Dendritic cell treated with granulocyte-macrophage colony-stimulating factor and Interleukin-4, amounts not matched to agents 40 ng/mL and 50 ng/mL, for 4 days (primary cell): Measurements from ENCODE around the gene MLLT1.

ENCODE experiments used
- H3K27ac Mint-ChIP-seq: one replicate; pipeline ENCODE4 v1.8.0; 2022; ENCODE audit warnings: mild to moderate bottlenecking, mixed read lengths
- H3K27me3 Mint-ChIP-seq: one replicate; pipeline ENCODE4 v1.8.0; 2022; ENCODE audit warnings: mild to moderate bottlenecking, mixed read lengths
- H3K36me3 Mint-ChIP-seq: one replicate; pipeline ENCODE4 v1.8.0; 2022; ENCODE audit warnings: low read depth, mixed read lengths
- H3K4me1 Mint-ChIP-seq: one replicate; pipeline ENCODE4 v1.8.0; 2022; ENCODE audit warnings: low read depth, mixed read lengths
- H3K4me3 Mint-ChIP-seq: one replicate; pipeline ENCODE4 v1.8.0; 2022; ENCODE audit warnings: mild to moderate bottlenecking, moderate library complexity, mixed read lengths
- H3K9me3 Mint-ChIP-seq: one replicate; pipeline ENCODE4 v1.8.0; 2022; ENCODE audit warnings: mixed read lengths
- intact Hi-C: fragments of 100-400 bp; cut with micrococcal nuclease; formaldehyde crosslinking; loops from one replicate; pipeline ENCODE4 v1.15.0; 2022

Gene MLLT1

DNA sequence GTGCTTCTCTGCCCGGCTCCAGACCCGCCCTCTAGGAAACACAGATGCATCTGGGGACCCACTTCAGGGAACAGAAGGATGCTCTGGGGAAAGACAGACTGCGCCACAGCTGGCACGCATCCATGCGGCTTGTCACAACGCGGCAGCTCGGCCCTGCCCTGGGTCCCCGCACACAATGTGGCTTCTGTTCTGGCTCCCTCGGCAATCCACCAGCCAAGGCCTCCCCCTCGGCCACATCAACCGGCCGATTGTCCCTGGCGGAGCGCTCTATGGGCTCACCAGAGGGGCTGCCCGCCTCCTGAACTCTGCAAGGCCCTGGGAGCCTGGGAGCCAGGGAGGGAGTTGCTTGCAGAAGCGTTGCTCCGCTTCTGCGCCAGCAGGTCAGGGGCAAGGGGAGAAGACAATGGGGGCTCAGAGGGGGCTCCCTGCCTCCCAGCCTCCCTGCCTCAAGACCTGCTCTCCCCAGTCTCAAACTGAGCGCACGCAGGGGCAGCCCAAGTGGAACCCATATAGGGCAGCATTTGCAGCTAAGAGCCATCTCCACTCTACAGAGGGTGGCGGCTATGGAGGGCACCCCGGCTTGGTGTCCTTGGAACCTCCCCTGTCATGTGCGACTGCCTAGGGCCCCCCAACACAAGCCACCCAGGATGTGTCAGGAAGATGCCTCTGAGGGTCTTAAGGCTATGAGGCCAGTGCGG lies 37.9 kb downstream of the MLLT1 start:
- Mint-ChIP-seq H3K4me3 (no peak overlapping the region), H3K36me3 (peaks cover 32% of the 10 kb centered on the region), H3K9me3 (no peaks in the 10 kb centered on the region), H3K27ac (peak overlapping the region; percentile 94), H3K4me1 (peaks cover 79% of the 10 kb centered on the region), H3K27me3 (no peaks in the 10 kb centered on the region)
- intact Hi-C loops = loop anchor here (5.0 kb wide), 1 partner anchor 35 kb away; the partner anchor contains the start of gene MLLT1

DNA sequence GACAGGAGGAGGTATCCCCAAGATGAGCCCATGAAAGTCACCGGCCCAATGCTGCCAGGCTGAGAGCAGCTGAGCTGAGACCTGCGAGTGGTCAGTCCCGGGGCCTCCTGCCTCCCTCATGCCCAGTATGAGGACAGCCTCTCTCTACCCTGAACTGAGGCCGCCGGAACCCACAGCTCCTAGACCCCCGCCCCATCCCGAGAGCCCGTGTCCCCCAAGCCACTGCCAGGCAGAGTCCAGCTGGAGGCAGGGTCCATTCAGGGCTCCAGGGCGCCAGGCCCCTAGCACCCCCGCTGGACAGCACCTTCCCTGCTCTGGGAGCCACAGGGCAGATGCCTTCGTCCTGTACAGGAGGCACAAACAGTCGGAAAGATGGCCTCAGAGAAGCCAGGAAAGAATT lies 38.7 kb downstream of the MLLT1 start:
- H3K27me3 Mint-ChIP-seq = no peaks in the 10 kb centered on the region

DNA sequence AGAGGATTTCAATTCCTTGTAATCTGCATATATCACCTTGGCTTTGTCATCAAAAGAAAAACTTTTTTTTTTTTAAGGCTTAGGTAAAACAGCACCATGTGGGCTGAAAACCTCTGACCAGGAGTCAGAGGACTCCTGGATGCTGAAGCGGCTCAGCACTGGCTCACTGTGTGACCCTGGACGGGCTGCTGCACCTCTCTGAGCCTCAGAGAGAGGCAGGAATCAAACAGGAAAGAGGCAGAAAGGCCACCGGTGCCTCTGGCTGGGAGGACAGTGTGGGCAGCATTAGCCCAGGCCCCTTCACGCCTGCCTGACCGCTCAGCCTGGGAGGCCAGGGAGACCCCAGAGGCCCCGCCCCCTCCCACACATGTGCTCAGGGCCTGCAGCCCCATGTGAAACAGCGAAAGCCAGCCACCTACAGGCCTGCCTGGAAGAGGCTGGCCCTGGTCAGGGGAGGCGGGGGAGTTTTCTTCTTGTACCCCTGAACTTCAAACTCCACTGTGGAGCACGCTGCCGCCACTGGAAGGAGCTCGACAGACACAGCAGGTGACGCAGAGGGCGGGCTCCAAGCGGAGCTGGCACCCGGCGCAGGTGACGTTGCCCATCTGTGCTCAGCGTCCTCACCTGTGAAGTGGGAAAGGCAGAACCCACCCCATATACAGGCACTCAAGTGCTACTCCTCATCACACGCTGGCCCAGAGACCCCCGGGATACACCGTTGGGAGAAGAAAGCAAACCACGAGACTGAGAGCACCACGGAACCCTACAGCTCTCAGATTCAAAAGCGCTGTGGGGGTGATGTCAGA lies 39.7 kb downstream of the MLLT1 start:
- H3K4me3 Mint-ChIP-seq = no peak overlapping the region
- intact Hi-C loops = loop anchor here (5.0 kb wide), 1 partner anchor 37 kb away; the partner anchor contains the start of gene MLLT1
- H3K4me1 Mint-ChIP-seq = peaks cover 84% of the 10 kb centered on the region
- H3K27me3 Mint-ChIP-seq = no peaks in the 10 kb centered on the region
- peaks cover 21% of the 10 kb centered on the region for H3K36me3 Mint-ChIP-seq
- no peaks in the 10 kb centered on the region for H3K9me3 Mint-ChIP-seq
- H3K27ac Mint-ChIP-seq = peak overlapping the region; percentile 26

More for the DNA sequence above, 38.7 kb downstream of the MLLT1 start:
- Mint-ChIP-seq H3K27ac (peak overlapping the region; percentile 27), H3K9me3 (no peaks in the 10 kb centered on the region), H3K4me1 (peaks cover 79% of the 10 kb centered on the region), H3K4me3 (no peak overlapping the region), H3K36me3 (peaks cover 26% of the 10 kb centered on the region)
- intact Hi-C loops = loop anchor here (5.0 kb wide), 1 partner anchor 36 kb away; the partner anchor contains the start of gene MLLT1

DNA sequence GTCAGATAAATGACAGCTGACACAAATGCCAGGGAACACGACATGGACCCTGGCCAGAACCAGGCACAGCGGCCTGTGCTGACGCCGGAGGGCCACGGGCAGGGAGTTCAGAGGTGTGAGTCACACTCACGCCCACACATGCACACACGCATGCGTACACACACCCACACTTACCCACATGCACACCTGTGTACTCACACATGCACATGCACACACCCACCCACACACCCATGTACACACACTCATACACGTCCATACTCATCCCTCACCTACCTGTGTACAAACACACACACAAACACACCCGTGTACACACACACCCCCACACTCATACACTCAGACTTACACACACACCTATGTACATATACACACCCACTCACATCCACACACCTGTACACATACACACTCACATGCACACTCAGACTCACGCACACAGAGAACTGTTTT lies 40.4 kb downstream of the MLLT1 start:
- peak overlapping the region; percentile 40 for H3K27ac Mint-ChIP-seq
- no peaks in the 10 kb centered on the region for H3K9me3 Mint-ChIP-seq
- intact Hi-C loops = no loop called here
- peaks cover 17% of the 10 kb centered on the region for H3K36me3 Mint-ChIP-seq
- H3K27me3 Mint-ChIP-seq = no peaks in the 10 kb centered on the region
- H3K4me1 Mint-ChIP-seq = peaks cover 86% of the 10 kb centered on the region
- no peak overlapping the region for H3K4me3 Mint-ChIP-seq

- Mint-ChIP-seq H3K27me3 (no peaks in the 10 kb centered on the region), H3K27ac (peak overlapping the region; percentile 40), H3K4me1 (peaks cover 86% of the 10 kb centered on the region), H3K9me3 (no peaks in the 10 kb centered on the region), H3K36me3 (peaks cover 15% of the 10 kb centered on the region), H3K4me3 (no peak overlapping the region)
- intact Hi-C loops = no loop called here
Measured at GRCh38 chr19:6238643-6239281, 41.0 kb downstream of the MLLT1 start.

GRCh38 chr19:6238256-6238642 lies 41.5 kb downstream of the MLLT1 start:
- intact Hi-C loops = no loop called here
- peaks cover 86% of the 10 kb centered on the region for H3K4me1 Mint-ChIP-seq
- no peaks in the 10 kb centered on the region for H3K9me3 Mint-ChIP-seq
- no peak overlapping the region for H3K4me3 Mint-ChIP-seq
- peaks cover 15% of the 10 kb centered on the region for H3K36me3 Mint-ChIP-seq
- no peaks in the 10 kb centered on the region for H3K27me3 Mint-ChIP-seq
- peak overlapping the region; percentile 40 for H3K27ac Mint-ChIP-seq

- peaks cover 83% of the 10 kb centered on the region for H3K4me1 Mint-ChIP-seq
- no peaks in the 10 kb centered on the region for H3K9me3 Mint-ChIP-seq
- H3K36me3 Mint-ChIP-seq = peaks cover 15% of the 10 kb centered on the region
- no peak overlapping the region for H3K4me3 Mint-ChIP-seq
- peak overlapping the region; percentile 21 for H3K27ac Mint-ChIP-seq
- intact Hi-C loops = no loop called here
- H3K27me3 Mint-ChIP-seq = no peaks in the 10 kb centered on the region
Measured at GRCh38 chr19:6236310-6237291, 43.2 kb downstream of the MLLT1 start.

DNA sequence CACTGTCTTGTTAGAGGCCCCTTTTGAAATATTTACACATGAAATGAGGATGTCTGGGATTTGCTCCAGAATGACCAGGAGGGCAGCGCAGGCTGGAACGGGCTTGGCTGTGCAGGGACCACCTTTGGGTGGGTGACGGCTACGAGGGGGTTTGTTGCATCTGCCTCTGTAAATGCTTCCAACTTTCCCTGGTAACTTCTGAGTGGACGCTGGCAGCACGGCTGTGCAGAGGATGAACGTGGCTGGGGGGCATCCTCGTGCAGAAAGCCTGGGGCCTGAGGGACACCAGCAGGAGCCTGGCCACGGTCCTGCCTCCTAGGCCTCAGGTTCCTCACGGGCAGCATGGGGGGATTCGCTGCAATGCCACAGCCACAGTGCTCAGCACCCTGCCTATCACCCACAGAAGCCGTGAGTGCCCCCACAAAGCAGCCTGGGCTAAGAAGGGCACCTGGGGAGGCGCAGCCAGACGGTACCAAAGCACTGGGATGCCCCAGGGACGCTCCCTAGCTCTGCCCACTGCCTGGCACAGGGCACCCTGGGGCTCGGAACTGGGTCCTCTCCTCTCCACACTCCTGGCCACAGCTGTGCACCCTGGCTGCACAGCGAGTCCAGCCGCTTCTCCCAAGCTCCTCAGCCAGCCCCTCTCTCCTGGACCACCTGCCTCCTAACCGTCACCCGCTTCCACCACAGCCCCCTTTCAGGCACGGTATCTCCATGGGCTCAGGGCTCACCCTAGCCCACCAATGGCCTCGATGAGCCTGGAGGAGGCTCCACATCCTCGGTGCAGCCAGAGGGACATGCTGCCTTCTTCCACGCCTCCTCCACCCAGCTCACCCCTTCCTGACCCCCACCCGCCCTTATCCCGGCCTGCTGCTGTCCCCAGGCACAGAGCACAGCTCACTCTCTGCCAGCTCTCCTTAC lies 44.5 kb downstream of the MLLT1 start:
- Mint-ChIP-seq H3K4me3 (no peak overlapping the region), H3K4me1 (peaks cover 84% of the 10 kb centered on the region), H3K9me3 (no peaks in the 10 kb centered on the region), H3K27ac (peak overlapping the region; percentile 21), H3K27me3 (no peaks in the 10 kb centered on the region), H3K36me3 (peaks cover 25% of the 10 kb centered on the region)
- intact Hi-C loops = no loop called here

- Mint-ChIP-seq H3K27ac (no peak overlapping the region), H3K9me3 (no peaks in the 10 kb centered on the region), H3K36me3 (peaks cover 29% of the 10 kb centered on the region), H3K4me1 (peaks cover 81% of the 10 kb centered on the region), H3K4me3 (no peak overlapping the region), H3K27me3 (no peaks in the 10 kb centered on the region)
- intact Hi-C loops = no loop called here
Measured at GRCh38 chr19:6234527-6234926, 45.2 kb downstream of the MLLT1 start.

GRCh38 chr19:6233827-6234511 lies 45.8 kb downstream of the MLLT1 start:
- H3K27me3 Mint-ChIP-seq = no peaks in the 10 kb centered on the region
- peaks cover 81% of the 10 kb centered on the region for H3K4me1 Mint-ChIP-seq
- H3K36me3 Mint-ChIP-seq = peaks cover 30% of the 10 kb centered on the region
- peak overlapping the region; percentile 11 for H3K27ac Mint-ChIP-seq
- intact Hi-C loops = no loop called here
- H3K9me3 Mint-ChIP-seq = no peaks in the 10 kb centered on the region
- H3K4me3 Mint-ChIP-seq = peak overlapping the region; percentile 30

GRCh38 chr19:6233056-6233826 lies 46.5 kb downstream of the MLLT1 start:
- Mint-ChIP-seq H3K4me3 (no peak overlapping the region), H3K36me3 (peaks cover 30% of the 10 kb centered on the region), H3K4me1 (peaks cover 81% of the 10 kb centered on the region), H3K27me3 (no peaks in the 10 kb centered on the region), H3K27ac (peak overlapping the region; percentile 11), H3K9me3 (no peaks in the 10 kb centered on the region)
- intact Hi-C loops = no loop called here
